Stimulated activated CD8-positive, alpha-beta memory T cell treated with anti-CD3 and anti-CD28 coated beads, Interleukin-7, amount 100 ng/mL, for 1 hour (primary cell): ENCODE results near the gene PTPRB.
"Not testable (repeated sequence)": the region's sequence is repeated elsewhere in the genome, so short reads cannot be mapped to it uniquely, and the experiment has no call there.

Experiments used
- DNase-seq, 2 donors: peaks; one replicate each; pipeline ENCODE4 v3.0.0-alpha.2; 2020; ENCODE audit warnings: low read depth in 2 of 2

Gene PTPRB

GRCh38 chr12:70540996-70541395, 96.2 kb downstream of the PTPRB start:
- no peak for DNase-seq

GRCh38 chr12:70536650-70537049, 100.6 kb downstream of the PTPRB start:
- DNase-seq: no peak

DNA sequence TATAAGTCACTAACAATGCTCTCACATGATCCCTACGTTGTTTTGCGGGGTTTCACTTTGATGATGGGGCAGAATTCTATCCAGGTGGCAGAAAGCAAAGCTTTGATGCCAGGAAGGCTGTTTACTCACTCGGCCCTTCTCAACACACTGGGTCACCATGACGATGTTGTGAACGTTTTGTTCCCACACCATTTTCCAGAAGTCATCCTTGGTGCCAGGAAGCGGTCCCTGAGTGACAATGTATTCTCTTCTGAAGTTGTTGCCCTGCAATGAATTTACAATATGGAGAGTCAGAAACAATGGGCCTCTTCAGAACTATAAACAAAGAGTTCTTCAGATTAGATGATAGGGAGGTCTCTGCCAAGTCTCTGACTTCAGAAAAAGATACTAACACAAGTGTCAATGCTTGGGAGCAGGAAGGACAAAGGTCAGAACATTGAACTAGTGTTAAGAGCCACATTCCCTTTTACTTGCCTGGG, 101.3 kb downstream of the PTPRB start:
- DNase-seq: no peak

GRCh38 chr12:70534466-70534865, 102.8 kb downstream of the PTPRB start:
- no peak for DNase-seq

- DNase-seq: no peak
Measured at GRCh38 chr12:70529647-70530046, 107.6 kb downstream of the PTPRB start.

GRCh38 chr12:70520847-70521246, 116.4 kb downstream of the PTPRB start:
- DNase-seq: no peak

GRCh38 chr12:70513426-70513825, 123.8 kb downstream of the PTPRB start:
- DNase-seq: no peak

DNA sequence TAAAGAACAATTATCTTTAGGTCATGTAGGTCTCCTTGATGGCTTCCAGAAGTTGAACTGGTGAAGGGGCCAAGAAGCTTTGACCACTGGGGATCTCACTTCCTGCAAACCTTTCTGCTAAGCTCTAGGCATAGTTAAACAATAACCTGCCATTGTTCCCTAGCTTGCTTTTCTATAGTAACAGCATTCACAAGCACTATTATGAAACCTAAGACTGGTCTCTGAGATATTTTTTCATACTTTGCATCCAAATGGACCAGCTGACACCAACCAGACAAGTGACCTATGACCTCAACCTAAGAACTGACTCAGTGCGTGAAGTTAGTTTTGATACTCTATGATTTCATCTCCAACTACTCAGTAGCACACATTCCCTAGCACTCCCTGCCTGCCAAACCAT, 129.1 kb downstream of the PTPRB start:
- DNase-seq: no peak

DNA sequence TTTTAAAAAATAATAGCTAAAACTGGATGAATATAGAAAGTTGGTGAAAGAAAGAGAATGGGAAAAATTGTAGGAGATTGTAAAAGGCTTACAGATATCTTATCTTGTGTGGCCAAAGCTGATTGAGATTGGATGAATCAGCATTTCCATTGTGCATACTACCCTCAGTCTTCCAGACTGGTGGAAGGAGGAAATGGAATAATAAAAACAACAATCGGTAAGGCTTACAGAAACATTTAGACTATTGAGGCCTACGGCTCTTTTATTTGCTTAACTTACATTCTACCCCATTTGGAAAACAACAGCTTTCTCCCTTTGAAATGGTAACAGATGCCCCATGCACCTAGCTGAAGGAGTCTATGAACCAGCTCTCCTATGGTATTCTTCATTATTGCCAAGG, 129.8 kb downstream of the PTPRB start:
- DNase-seq: no peak

DNA sequence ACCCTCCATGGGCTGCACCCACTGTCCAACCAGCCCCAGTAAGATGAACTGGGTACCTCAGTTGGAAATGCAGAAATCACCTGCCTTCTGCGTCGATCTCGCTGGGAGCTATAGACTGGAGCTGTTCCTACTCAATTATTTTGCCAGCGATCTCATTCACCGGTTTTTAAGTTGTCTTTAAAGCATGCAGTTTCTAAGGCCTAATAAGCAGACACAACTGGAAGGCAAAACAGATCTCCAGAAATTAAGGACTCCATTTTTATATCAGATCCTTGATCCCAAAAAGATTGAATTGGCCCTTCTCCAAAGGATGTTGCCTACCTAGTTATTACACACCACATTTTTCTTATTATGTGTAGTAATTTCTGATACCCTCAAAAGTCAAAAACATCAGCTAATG, 139.7 kb downstream of the PTPRB start:
- DNase-seq: no peak

DNA sequence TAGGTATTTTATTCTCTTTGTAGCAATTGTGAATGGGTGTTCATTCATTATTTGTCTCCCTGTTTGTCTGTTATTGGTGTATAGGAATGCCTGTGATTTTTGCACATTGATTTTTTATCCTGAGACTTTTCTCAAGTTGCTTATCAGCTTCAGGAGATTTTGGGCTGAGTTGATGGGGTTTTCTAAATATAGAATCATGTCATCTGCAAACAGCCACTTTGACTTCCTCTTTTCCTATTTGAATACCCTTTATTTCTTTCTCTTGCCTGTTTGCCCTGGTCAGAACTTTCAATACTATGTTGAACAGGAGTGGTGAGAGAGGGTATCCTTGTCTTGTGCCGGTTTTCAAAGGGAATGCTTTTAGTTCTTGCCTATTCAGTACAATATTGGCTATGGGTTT, 144.3 kb downstream of the PTPRB start:
- not testable (repeated sequence) for DNase-seq

GRCh38 chr12:70490928-70491327, 146.3 kb downstream of the PTPRB start:
- DNase-seq: not testable (repeated sequence)

- no peak for DNase-seq
Measured at GRCh38 chr12:70487440-70487839, 149.8 kb downstream of the PTPRB start.

GRCh38 chr12:70486588-70486987, 150.6 kb downstream of the PTPRB start:
- DNase-seq: no peak

GRCh38 chr12:70485704-70486103, 151.5 kb downstream of the PTPRB start:
- DNase-seq: no peak

GRCh38 chr12:70484464-70484863, 152.8 kb downstream of the PTPRB start:
- DNase-seq: no peak

DNA sequence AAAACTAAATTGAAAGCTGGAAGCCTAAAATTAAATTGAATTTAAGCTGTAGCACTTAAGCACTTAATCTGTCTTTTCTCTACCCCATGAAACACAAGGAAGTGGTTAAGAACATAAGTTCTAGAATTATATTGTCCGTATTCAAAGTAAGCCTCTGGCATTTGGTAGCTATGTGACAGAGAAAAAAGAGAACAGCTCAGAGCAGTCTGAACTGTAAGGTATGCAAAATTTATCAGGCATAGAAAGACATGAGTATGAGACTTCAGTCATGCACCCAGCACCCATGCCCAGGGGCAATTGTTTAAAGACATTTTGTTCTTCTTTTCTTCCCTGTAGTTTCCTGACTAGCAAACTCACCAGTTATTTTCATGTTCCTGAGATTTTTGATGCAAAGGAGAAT, 154.5 kb downstream of the PTPRB start:
- no peak for DNase-seq

- no peak for DNase-seq
Measured at GRCh38 chr12:70469221-70469820, 167.9 kb downstream of the PTPRB start.

DNA sequence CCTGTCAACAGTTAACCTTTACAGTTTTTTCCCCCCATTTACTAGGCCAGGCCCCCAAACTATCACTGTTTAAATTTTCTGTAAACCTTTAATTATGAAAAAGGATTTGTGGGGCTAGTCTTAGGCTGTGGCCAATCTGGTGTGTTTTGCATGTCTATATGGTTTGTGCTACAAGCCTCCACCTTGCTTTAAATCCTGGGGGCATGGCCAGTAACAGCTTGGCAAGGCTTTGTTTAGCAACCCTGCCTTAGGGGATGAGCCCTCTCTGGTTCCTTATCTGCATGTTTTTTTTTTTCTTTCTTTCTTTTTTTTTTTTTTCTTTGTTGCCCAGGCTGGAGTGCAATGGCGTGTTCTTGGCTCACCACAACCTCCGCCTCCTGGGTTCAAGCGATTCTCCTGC, 168.5 kb downstream of the PTPRB start:
- DNase-seq: no peak

DNA sequence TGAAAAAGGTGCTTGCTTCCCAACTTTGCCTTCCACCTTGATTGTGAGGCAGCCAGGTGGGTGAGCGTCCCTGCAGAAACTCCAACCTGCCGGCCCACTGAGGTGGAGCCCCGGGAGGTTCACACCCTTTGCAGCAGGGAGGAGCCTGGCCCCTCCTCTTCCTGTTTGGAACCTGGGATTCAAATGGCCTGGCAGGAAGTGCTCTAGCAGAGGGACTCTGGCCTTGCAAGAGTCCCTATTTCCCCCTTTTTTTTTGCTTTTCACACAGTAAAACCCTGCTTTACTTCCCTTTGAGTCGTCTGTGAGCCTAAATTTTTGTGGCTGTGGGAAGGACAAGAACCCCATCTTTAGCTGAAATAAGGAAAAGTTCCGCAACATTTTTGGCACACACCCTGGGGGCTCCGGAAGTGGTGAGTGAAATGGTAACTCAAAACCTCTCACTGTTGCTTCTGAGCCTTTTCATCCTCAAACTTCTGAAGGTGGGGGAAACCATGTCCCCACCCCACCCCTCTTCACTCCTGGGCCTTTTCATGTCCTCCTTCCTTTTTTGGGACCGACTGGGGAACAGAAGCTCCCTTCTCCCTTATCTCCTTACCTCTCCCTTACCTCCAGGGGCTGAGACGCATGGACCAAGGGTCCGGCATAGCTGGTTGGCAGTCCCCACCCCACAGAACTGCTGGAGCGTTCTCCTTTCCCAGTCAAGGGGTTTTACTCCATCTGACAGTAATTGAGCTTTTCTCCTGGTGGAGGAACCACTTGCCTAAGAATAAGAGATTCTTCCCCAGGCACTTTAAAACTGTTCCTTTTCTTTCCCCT, 169.1 kb downstream of the PTPRB start:
- no peak for DNase-seq

- no peak for DNase-seq
Measured at GRCh38 chr12:70467476-70467875, 169.8 kb downstream of the PTPRB start.

- no peak for DNase-seq
Measured at GRCh38 chr12:70466753-70467152, 170.5 kb downstream of the PTPRB start.
